Endothelial cell (in vitro differentiated cells): ENCODE results near the gene PIK3AP1. TPM values are rescaled to one million over a fixed set of nuclear protein-coding genes. Genes with fewer than 3 reads are reported as not detected.

ENCODE experiments used
- DNase-seq: peaks from one replicate; pipeline ENCODE4 v3.0.0; 2021; ENCODE audit warnings: low spot score
- H3K27ac Mint-ChIP-seq: one replicate; pipeline ENCODE4 v1.8.0; 2021; ENCODE audit warnings: mixed read lengths, inconsistent platforms; ENCODE audit not compliant: unreplicated experiment
- H3K27me3 Mint-ChIP-seq: one replicate; pipeline ENCODE4 v1.8.0; 2021; ENCODE audit warnings: mild to moderate bottlenecking, moderate library complexity, mixed read lengths, inconsistent platforms; ENCODE audit not compliant: unreplicated experiment
- H3K36me3 Mint-ChIP-seq: one replicate; pipeline ENCODE4 v1.8.0; 2021; ENCODE audit warnings: mild to moderate bottlenecking, low read depth, mixed read lengths, inconsistent platforms; ENCODE audit not compliant: unreplicated experiment
- H3K4me1 Mint-ChIP-seq: one replicate; pipeline ENCODE4 v1.8.0; 2021; ENCODE audit warnings: mild to moderate bottlenecking, mixed read lengths, inconsistent platforms; ENCODE audit not compliant: unreplicated experiment
- H3K4me3 Mint-ChIP-seq: one replicate; pipeline ENCODE4 v1.8.0; 2021; ENCODE audit warnings: mild to moderate bottlenecking, mixed read lengths, inconsistent platforms; ENCODE audit not compliant: unreplicated experiment
- H3K9me3 Mint-ChIP-seq: one replicate; pipeline ENCODE4 v1.8.0; 2021; ENCODE audit warnings: mixed read lengths, inconsistent platforms; ENCODE audit not compliant: unreplicated experiment
- CTCF ChIP-seq: fragments of 200-600 bp; sonication (generic); IDR thresholded peaks from one replicate; pipeline ENCODE4 v1.5.0; 2021; ENCODE audit warnings: antibody characterized with exemption; ENCODE audit not compliant: unreplicated experiment
- total RNA-seq: library from RNA; stranded (reverse); fragmentation: NEBNext Ultra II Directional; extraction: Animal tissue kit (Norgen Biotek cat#: 25700); gene quantifications from one replicate; pipeline ENCODE4 v1.2.1, GENCODE V29; 2021; ENCODE audit not compliant: unreplicated experiment

PIK3AP1 gene
- total RNA-seq, 1 donor from 2014 or later = 9.0 TPM

- Mint-ChIP-seq H3K4me3 (no peak overlapping the region), H3K4me1 (peaks cover 25% of the 10 kb centered on the region), H3K9me3 (no peaks in the 10 kb centered on the region), H3K36me3 (no peaks in the 10 kb centered on the region), H3K27me3 (peaks cover 2% of the 10 kb centered on the region), H3K27ac (no peak overlapping the region)
- no peak for TF ChIP-seq CTCF
- no peak for DNase-seq
Measured at GRCh38 chr10:96663797-96664196, 56.5 kb downstream of the PIK3AP1 start.

- Mint-ChIP-seq H3K27me3 (peaks cover 4% of the 10 kb centered on the region), H3K36me3 (peaks cover 6% of the 10 kb centered on the region), H3K4me1 (peaks cover 28% of the 10 kb centered on the region), H3K9me3 (no peaks in the 10 kb centered on the region), H3K4me3 (no peak overlapping the region), H3K27ac (peak overlapping the region; percentile 64)
- TF ChIP-seq CTCF = no peak
- DNase-seq = no peak
Measured at GRCh38 chr10:96661632-96662031, 58.7 kb downstream of the PIK3AP1 start.

GRCh38 chr10:96660297-96660696, 60.0 kb downstream of the PIK3AP1 start:
- DNase-seq = no peak
- Mint-ChIP-seq H3K4me3 (no peak overlapping the region), H3K4me1 (peaks cover 25% of the 10 kb centered on the region), H3K36me3 (peaks cover 10% of the 10 kb centered on the region), H3K27me3 (peaks cover 6% of the 10 kb centered on the region), H3K9me3 (peaks cover 5% of the 10 kb centered on the region), H3K27ac (no peak overlapping the region)
- TF ChIP-seq CTCF = no peak

GRCh38 chr10:96658844-96659243, 61.5 kb downstream of the PIK3AP1 start:
- no peak overlapping the region for H3K4me3 Mint-ChIP-seq
- peaks cover 13% of the 10 kb centered on the region for H3K4me1 Mint-ChIP-seq
- H3K9me3 Mint-ChIP-seq = peaks cover 5% of the 10 kb centered on the region
- peaks cover 17% of the 10 kb centered on the region for H3K36me3 Mint-ChIP-seq
- no peak for DNase-seq
- no peak for TF ChIP-seq CTCF
- H3K27ac Mint-ChIP-seq = no peak overlapping the region
- H3K27me3 Mint-ChIP-seq = peaks cover 6% of the 10 kb centered on the region

- Mint-ChIP-seq H3K27me3 (peaks cover 6% of the 10 kb centered on the region), H3K4me1 (peaks cover 11% of the 10 kb centered on the region), H3K4me3 (no peak overlapping the region), H3K36me3 (peaks cover 17% of the 10 kb centered on the region), H3K27ac (no peak overlapping the region), H3K9me3 (peaks cover 5% of the 10 kb centered on the region)
- TF ChIP-seq CTCF = no peak
- DNase-seq = no peak
Measured at GRCh38 chr10:96657385-96657784, 62.9 kb downstream of the PIK3AP1 start.
